T follicular helper cell (primary cell): ENCODE results near the gene RPS25.
"Not testable (repeated sequence)": the region's sequence is repeated elsewhere in the genome, so short reads cannot be mapped to it uniquely, and the experiment has no call there.

Experiments used
- DNase-seq: peaks from one replicate; pipeline ENCODE4 v3.0.0-alpha.2; 2020; ENCODE audit warnings: low read depth

Gene RPS25

GRCh38 chr11:119039471-119039870 is 21.3 kb upstream of the RPS25 start:
- DNase-seq: not testable (repeated sequence)

- no peak for DNase-seq
These were observed 20.7 kb upstream of the RPS25 start for GRCh38 chr11:119038884-119039283.

- DNase-seq: no peak
These were observed 16.7 kb upstream of the RPS25 start for GRCh38 chr11:119034813-119035212.

GRCh38 chr11:119033421-119033820 is 15.3 kb upstream of the RPS25 start:
- not testable (repeated sequence) for DNase-seq

GRCh38 chr11:119031912-119032280 is 13.8 kb upstream of the RPS25 start:
- no peak for DNase-seq

- DNase-seq: peak; percentile 97
These were observed 12.3 kb upstream of the RPS25 start, which contains the start of gene SLC37A4 for GRCh38 chr11:119030329-119031047. SLC37A4 (minus strand) TSS chr11:119030877.

- DNase-seq: no peak
These were observed 11.8 kb upstream of the RPS25 start for GRCh38 chr11:119030029-119030328.

- no peak for DNase-seq
These were observed 11.3 kb upstream of the RPS25 start for GRCh38 chr11:119029340-119030028.

- no peak for DNase-seq
These were observed 10.9 kb upstream of the RPS25 start for GRCh38 chr11:119029069-119029339.

GRCh38 chr11:119028346-119029068 is 10.4 kb upstream of the RPS25 start:
- DNase-seq: no peak

- no peak for DNase-seq
These were observed 9.6 kb upstream of the RPS25 start for GRCh38 chr11:119027561-119028345.

- DNase-seq: no peak
These were observed 8.8 kb upstream of the RPS25 start for GRCh38 chr11:119026970-119027369.

GRCh38 chr11:119025978-119026766 is 8.0 kb upstream of the RPS25 start:
- DNase-seq: no peak

GRCh38 chr11:119025541-119025940 is 7.4 kb upstream of the RPS25 start:
- no peak for DNase-seq

GRCh38 chr11:119025099-119025473 is 6.9 kb upstream of the RPS25 start:
- no peak for DNase-seq

GRCh38 chr11:119024430-119025098 is 6.4 kb upstream of the RPS25 start:
- no peak for DNase-seq

- DNase-seq: no peak
These were observed 5.6 kb upstream of the RPS25 start for GRCh38 chr11:119023741-119024140.

- no peak for DNase-seq
These were observed 3.5 kb upstream of the RPS25 start for GRCh38 chr11:119021631-119022030.

GRCh38 chr11:119019996-119020395 is 1.9 kb upstream of the RPS25 start:
- no peak for DNase-seq

GRCh38 chr11:119017377-119017776 is 766 bp downstream of the RPS25 start:
- DNase-seq: not testable (repeated sequence)
